GM19043 (cell line): ENCODE data around the gene LUZP2.
"Not testable (repeated sequence)": the region's sequence is repeated elsewhere in the genome, so short reads cannot be mapped to it uniquely, and the experiment has no call there.

Experiments used
- ATAC-seq: cut with Tn5 transposase; IDR thresholded peaks from one replicate; pipeline ENCODE4 v1.9.1; 2021; ENCODE audit warnings: low read depth; ENCODE audit not compliant: unreplicated experiment

The LUZP2 gene

DNA sequence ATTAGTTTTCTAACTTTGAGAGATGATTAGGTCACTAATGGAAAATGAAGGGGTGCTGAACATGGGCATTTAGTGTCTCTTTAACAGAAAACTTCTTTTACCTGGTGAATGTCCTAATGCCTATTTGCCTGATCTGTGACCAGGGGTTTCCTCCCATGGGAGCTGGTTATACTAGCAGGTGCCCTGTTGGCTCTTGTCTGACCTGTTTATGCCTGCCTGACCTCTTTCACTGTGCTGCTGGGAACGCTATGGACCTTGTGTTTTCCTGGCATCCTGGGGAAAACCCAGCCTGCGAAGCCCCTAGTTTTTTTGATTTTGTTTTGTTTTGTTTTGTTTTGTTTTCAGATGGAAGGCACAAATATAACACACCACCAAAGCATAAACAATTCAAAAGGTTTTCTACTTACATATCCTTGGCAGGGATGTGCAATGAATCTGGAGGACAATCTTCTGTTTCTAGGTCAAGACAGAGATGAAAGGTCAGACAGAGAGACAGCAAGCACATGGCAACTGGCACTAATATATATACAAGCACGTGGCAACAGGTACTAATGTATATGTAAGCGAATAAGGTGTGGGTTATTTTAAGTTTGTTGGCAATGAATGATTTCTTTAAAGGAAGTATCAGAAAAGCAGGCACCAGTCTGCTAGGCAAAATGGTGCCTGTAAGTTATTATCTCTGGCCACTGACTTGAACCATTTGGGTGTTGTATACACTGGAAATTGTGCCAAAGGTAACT is 390.2 kb downstream of the LUZP2 start:
- ATAC-seq: no peak

DNA sequence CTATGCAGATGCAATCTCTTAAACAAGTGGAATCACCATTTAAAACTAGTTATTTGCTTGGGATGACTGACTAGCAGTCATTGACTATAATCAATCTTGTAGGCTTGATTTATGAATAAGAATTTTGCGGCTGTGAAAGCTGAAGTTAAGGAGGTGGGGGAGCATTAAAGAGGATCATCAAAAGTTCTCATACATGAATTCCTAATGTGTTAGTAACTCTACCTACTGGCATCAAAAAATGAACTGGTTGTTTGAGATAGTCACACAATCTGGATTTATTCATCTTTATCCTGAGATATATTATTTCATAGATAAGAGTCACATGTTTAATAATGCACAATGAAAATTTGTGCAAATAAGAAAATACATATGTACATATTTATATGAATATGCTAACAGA is 393.6 kb downstream of the LUZP2 start:
- ATAC-seq: no peak

DNA sequence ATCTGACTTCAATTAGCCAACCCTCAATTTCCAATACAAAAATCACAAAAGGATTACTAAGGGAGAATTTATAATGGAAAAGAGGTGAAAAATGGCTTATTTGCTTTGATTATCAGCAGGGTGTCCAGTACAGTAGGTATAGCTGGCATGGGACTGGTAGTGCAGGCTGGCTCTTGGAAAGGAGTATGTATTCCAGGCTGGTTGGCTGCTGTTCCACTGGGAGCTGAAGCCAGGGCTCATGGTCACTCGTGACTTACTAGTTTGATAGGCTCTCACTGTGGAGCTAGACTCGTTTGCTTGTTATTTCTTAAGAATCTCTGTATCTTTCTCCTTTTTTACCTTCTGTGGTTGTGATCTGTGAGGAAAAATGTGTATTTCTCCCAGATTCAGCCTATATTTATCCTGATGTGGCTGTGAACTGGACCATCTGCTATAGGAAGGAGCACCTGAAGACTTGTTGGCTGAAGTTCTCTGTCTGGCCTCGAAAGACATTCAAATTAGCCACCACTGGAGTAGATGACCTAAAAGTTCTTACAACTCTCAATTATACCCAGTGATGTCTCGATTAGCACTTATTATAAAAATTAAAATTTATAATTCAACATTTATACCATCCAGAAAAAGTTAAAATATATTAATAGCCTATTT is 395.1 kb downstream of the LUZP2 start:
- not testable (repeated sequence) for ATAC-seq

DNA sequence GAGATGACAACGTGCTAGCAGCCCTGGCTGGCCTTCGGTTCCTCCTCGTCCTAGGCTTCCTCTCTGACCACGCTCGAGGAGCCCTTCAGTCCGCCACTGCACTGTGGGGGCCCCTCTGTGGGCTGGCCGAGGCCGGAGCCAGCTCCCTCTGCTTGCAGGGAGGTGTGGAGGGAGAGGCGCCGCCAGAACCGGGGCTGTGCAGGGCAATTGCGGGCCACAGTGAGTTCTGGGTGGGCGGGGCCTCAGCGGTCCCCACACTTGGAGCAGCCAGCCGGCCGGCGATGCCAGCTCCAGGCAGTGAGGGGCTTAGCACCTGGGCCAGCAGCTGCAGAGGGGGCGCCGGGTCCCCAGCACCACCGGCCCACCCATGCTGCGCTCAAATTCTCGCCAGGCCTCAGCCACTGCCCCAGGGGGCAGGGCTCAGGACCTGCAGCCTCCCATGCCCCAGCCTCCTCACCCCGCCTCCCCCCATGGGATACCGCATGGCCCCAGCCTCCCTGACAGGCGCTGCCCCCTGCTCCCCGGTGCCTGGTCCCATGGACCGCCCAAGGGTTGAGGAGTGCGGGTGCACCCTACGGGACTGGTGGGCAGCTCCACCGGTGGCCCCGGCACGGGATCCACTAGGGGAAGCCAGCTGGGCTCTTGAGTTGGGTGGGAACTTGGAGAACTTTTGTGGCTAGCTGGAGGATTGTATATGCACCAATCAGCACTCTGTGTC is 399.4 kb downstream of the LUZP2 start:
- ATAC-seq: no peak

DNA sequence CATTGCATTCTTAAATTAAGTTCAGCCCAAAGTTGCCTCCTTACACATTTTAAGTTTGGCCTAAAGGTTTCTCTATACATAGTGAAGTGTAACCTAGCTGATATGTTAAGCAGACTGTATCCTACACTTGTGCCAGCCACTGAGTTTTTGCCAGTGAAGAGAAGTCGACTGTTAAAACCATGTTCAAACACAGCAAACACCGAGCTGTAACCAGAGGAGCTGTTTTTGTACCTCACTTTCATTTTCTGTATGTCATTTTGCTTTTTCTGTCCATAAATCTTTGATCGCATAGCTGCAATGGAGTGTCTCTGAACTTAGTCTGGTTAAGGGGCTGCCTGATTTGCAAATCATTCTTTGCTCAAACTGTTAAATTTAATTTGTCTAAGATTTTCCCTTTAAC is 403.7 kb downstream of the LUZP2 start:
- ATAC-seq: no peak

DNA sequence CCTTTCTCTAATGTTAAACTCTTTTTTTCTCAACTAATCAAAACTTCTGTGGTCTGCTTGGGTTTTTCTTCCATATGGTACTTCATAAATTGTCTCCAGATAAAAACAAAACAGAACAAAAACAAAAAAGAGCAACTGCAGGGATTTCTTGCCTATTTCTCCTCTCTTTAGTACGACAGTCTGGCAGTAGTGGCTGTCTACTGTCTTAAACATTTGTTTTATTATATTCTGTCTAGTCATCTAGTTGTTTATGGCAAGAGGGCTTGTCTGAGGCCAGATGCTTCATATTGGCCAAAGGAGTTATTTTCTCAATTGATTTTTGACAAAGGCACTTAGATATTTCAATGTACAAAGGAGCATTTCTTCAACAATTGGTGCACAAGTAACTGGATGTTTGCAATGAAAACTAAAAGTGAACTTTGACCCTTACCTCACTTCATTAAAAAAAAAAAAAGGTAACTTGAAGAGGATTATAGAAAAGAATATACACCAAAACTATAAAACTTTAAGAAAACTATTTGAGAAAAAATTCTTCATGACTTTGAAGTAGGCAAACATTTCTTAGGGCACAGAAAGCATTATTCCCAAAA is 404.2 kb downstream of the LUZP2 start:
- ATAC-seq: no peak

DNA sequence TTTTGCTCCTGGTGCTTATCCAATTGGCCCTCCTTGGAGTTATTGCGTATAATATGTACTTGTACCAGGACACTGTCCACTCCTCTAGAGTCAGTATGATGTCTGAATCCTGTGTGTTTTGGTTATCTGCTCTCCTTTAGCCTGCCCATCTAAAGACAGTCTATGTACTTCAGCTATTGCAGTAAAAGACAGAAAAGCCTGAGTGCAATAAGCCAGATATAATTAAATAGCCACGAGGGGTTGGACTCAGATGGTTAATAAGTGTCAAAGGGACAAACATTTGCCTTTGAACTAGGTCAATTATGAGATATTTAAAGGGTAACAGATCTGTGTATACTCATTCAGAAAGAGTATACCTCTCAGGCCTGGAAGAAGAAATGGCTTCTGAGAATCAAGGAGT is 406.7 kb downstream of the LUZP2 start:
- ATAC-seq: no peak

DNA sequence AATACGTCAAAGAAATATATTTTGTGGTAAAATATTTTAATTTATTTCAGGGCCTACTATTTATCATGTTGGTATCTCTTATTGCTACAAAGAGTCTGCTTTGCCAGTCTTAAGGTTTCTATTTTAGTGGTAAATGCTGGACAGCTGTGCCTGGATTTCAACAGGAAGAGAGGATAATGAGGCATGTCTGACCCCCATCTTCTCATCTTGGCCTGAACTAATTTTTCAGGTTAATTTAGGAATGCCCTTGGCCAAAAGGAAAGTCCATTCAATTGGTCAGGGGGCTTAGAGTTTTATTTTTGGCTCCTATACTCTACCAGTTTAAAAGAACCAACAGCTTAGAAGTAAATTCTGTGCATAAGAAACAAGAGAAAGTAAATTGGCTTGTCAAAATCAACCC is 428.2 kb downstream of the LUZP2 start:
- ATAC-seq: no peak

DNA sequence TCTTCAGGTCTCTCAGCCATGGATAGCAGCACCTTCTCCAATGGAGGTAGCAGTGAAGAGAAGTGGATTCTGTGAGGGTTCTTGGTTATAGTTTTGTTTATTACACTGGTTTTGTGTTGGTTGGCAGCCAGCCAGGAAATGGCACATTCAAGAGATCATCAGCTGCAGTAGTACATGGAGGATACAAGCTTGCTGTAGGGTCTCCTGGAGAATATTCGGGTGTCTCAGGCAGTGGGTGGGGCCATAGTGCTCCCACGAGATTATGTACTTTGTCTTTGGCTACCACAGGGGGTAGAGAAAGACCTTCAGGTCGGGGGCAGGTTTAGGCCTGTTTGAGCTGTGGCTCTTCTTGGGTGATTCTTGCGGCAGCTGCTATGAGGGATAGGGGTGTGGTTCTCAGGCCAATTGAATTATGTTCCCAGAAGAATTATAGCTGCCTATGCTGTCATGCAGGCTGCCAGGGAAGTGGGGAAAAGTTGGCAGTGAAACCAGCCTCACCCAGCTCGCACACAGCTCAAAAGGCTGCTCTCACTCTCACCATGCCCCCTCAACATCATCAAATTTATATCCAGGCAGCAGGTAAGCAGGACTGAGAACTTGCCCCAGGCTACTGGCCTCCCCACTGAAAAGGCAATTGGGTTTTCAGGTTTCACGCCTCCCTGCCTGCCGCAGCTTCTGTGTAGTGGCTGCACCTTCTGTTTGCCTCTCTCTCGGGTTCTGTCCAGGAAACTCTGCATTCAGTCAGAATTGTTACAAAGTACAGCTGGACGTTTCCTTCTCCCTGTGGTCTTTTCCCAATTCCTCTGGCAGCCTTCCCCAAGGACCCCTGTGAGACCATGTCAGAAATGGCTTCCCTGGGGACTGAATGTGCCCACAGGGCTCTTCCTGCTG is 435.5 kb downstream of the LUZP2 start:
- no peak for ATAC-seq

DNA sequence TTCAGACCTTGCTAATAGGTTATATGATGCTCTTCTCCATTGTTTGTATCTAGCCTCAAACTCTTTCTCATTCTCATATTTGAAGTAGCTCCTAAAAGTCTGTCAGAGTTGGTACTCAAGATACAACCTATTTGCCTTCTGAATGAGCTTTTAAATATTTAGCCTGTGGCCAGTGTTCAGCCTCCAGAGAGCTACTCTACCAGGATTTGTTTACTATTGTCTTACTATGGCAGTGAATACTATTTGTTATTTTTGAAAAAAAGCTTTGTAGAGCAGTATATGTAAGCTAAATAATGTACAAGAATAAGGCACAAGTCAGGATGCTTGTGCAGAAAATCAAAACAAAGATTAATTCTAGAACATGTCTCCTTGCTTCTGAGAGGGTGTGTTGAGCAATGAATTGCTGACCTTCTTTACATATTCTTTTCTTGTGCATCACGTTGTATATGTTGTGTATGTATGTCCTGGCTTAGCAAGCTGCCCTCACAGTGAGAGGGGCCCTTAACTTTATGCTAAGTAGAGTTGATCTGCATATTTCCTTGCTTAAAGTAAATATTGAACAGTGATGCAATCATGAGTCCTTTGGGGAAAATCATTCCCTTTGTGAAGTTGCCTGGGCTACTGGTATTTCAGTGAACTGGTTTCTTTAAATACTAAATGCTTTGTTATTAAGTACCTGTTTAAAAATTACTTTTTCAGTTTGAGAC is 438.0 kb downstream of the LUZP2 start:
- no peak for ATAC-seq

DNA sequence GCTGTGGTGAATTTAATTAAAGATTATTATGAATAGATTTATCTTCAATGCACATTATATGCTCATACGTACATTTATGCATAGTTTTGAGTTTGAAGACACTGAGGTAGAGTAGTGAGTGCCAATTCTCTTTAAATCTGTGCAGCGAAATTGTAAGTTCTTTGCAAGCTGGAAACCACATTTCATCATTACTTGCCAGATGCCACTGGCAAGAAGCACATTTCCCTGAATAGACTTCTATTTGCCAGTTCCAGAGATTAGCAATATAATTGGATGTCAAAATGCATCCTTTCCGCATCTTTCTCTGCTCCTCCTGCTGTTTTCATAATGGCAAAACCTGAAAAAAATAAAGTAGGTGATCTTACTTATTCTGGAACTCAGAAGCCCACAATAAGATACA is 448.0 kb downstream of the LUZP2 start:
- no peak for ATAC-seq

DNA sequence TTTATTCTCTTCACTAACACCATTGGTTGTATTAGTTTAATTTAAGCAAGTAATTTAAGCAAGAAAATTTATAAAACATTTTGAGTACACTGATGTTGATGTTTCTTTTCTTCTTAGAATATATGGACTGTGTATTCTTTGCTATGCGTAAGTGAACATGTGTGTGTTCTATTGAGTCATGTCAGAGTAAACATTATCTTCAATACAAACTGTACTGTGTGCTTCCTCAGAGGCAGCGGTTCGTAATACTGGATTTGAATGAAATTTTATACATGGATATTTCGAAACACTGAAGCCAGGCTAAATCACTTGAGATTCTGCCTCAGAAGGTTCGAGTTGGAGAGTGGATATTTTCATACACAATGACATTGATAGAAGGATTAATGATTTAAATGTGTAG is 452.6 kb downstream of the LUZP2 start:
- ATAC-seq: no peak

DNA sequence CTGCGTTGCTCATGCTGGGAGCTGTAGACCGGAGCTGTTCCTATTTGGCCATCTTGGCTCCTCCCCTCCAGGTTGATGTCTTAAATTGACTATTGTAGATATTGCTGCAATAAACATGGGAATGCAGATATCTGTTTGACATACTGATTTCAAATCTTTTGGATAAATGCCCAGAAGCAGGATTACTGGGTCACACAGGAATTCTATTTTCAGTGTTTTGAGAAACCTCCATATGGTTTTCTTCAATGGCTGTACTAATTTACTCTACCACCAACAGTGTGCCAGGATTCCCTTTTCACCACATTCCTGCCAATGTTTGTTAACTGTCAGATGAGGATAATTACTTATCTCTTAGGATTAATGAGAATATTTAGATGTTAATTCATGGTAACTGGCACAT is 467.0 kb downstream of the LUZP2 start:
- no peak for ATAC-seq

DNA sequence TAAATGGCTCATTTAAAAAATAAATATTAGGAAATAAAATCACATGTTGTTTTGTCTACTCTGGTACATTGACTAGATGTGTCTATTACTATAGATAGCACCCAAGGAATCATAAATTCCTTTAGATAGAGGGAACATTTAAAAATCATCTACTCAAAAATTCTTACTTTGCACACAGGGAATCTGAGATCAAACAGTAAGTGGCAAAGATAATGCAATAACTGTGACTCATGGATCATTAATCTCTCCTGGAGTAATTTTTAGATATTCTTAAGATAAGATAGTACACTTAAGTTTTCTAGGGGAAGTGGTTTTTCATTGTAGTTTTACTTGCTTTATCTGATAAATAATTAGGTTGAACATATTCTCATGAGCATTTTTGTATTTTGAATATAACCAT is 468.9 kb downstream of the LUZP2 start:
- ATAC-seq: no peak

DNA sequence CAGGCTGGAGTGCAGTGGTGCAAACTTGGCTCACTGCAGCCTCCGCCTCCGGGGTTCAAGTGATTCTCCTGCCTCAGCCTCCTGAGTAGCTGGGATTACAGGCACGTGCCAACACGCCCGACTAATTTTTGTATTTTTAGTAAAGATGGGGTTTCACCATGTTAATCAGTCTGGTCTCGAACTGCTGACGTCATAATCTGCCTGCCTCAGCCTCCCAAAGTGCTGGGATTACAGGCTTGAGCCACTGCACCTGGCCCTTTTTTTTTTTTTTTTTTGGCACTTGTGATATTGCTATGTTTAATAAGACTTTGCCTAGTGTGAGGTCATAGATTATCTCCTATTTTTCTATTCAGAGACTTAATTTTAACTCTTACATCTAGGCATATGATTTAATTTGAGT is 497.1 kb downstream of the LUZP2 start:
- not testable (repeated sequence) for ATAC-seq

DNA sequence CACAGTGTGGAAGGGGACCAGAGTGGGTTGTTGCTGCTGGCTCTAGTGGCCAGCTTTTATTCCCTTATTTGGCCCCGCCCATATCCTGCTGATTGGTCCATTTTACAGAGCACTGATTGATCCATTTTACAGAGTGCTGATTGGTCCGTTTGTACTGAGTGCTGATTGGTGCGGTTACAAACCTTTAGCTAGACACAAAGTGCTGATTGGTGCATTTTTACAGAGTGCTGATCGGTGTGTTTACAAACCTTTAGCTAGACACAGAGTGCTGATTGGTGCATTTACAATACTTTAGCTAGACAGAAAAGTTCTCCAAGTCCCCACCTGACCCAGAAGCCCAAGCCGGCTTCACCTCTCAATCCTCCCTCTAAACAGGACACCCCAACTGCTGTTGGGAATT is 503.1 kb downstream of the LUZP2 start:
- ATAC-seq: not testable (repeated sequence)

DNA sequence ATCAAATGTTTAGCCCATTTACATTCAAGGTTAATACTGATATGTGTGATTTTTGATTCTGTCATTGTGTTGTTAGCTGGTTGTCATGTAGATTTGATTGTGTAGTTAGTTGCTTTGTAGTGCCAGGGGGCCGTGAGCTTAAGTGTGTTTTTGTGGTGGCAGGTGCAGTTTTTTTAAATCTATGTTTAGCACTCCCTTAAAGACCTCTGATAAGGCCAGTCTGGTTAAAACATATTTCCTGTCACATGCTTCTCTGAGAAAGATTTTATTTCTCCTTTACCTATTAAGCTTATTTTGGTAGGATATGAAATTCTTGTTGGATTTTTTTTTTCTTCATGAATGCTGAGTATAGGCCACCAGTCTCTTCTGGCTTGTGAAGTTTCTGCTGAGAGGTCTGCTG is 540.6 kb downstream of the LUZP2 start:
- ATAC-seq: no peak

DNA sequence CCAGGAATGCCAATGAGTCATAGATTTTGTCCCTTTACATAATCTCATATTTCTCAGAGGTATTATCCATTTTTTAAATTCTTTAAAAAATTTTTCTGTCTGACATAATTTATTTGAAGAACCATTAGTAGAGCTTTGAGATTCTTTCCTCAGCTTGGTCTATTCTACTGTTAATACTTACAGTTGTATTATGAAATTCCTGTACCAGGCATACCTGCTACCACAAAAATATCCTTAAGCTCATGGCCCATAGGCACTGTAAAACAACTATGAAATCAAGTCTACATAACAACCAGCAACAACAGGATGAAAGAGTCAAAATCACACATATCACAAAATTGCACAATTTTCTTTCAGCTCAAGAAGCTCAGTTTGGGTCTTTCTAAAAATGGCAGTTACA is 541.3 kb downstream of the LUZP2 start:
- ATAC-seq: no peak

DNA sequence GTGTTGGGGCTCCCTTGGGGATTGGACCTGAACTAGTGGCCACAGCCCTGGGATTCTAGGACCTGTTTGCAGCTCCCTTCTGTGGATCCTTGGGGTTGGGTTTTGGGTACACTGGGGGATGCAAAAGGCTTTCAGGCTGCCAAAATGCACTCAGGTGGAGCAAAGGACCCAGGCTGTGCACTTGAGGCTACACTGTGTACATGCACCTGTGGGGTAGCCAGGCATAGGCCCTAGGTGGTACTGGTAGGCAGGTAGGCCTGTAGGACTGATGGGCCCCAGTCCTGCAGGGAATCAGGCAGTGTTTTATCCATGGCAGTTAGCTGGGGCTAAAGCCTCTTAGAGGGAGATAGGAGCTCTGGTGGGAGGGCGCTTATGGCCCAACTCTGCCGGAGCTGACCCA is 542.3 kb downstream of the LUZP2 start:
- ATAC-seq: no peak

DNA sequence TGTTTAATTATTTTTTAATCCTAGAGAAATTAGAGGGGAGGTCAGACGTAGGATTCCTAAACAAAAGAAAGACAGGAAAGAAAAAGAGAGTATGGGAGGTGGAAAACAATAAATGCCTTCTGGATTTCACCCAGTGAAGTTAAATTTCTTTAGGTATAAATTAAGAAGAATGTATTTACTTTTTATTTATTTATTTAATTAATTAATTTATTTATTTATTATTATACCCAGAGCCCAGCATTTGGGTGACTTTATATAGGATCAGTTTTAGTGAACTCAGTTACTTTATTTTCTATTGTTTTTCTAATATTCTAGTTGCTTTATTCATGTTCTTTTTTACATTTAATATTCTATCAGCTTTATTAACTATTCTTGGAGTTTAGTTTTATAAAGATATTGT is 551.8 kb downstream of the LUZP2 start:
- no peak for ATAC-seq
